ENCODE measurements around the gene WLS.

GRCh38 chr1:68083686-68084085 lies 148.6 kb downstream of the WLS start:
- TF ChIP-seq CTCF (IDR thresholded peaks at IDR 0.05) (no peak), POLR2A (IDR thresholded peaks at IDR 0.05) (no peak)

Data from lower leg skin (tissue), 3 donors.